H1 (cell line): ENCODE results near the gene GON4L. TPM values are rescaled to one million over a fixed set of nuclear protein-coding genes. Genes with fewer than 3 reads are reported as not detected.

ENCODE experiments used
- CTCF ChIA-PET: fragments of 300-600 bp; sonication (Branson Sonifier 250); formaldehyde crosslinking; loops from one replicate; lab custom pipeline; 2021; ENCODE audit not compliant: partially characterized antibody; lab: Charles Lee
- POLR2A ChIA-PET: fragments of 300-600 bp; sonication (Branson Sonifier 250); formaldehyde crosslinking; loops from one replicate; lab custom pipeline; 2021; ENCODE audit warnings: inconsistent platforms; ENCODE audit not compliant: partially characterized antibody; lab: Charles Lee
- DNase-seq, 2 experiments: peaks; one replicate each; pipeline versions ENCODE4 v3.0.0 to v3.0.0-alpha.2; 2010 to 2022; ENCODE audit warnings: low spot score in 2 of 2, low read depth in 1 of 2, mixed read lengths in 1 of 2
- FAIRE-seq: peaks from 2 replicates; lab custom pipeline; 2011; peaks lifted over from hg19 to GRCh38; lab: Jason Lieb, UNC
- H2AFZ ChIP-seq: 2 replicates; pipeline ENCODE4 v1.8.1; 2012; ENCODE audit warnings: low read length, inconsistent platforms
- H2AK5ac ChIP-seq: 2 replicates; pipeline ENCODE4 v1.6.1; 2013; ENCODE audit warnings: low read depth, low read length
- H2BK120ac ChIP-seq: replicated peaks from 2 replicates; pipeline ENCODE3; 2013; ENCODE audit warnings: low read depth, low read length, inconsistent platforms
- H2BK12ac ChIP-seq: 2 replicates; pipeline ENCODE4 v1.6.1; 2013; ENCODE audit warnings: low read depth, low read length
- H2BK15ac ChIP-seq: 2 replicates; pipeline ENCODE4 v1.6.1; 2013; ENCODE audit warnings: low read length
- H2BK20ac ChIP-seq: 2 replicates; pipeline ENCODE4 v1.6.1; 2013; ENCODE audit warnings: low read length
- H2BK5ac ChIP-seq: 2 replicates; pipeline ENCODE4 v1.6.1; 2013; ENCODE audit warnings: low read depth, low read length
- H3K14ac ChIP-seq: 2 replicates; pipeline ENCODE4 v1.6.1; 2013; ENCODE audit warnings: inconsistent platforms; ENCODE audit not compliant: insufficient read length
- H3K18ac ChIP-seq: 2 replicates; pipeline ENCODE4 v1.6.1; 2013; ENCODE audit warnings: low read length; ENCODE audit errors: extremely low read depth
- H3K23ac ChIP-seq: 2 replicates; pipeline ENCODE4 v1.6.1; 2013; ENCODE audit warnings: inconsistent platforms; ENCODE audit not compliant: insufficient read length
- H3K23me2 ChIP-seq: 2 replicates; pipeline ENCODE4 v1.6.1; 2013; ENCODE audit warnings: low read depth, low read length
- H3K27ac ChIP-seq: 2 replicates; pipeline ENCODE4 v1.6.1; 2011; ENCODE audit warnings: low read depth, low read length, inconsistent platforms
- H3K27me3 ChIP-seq, 4 experiments: replicated peaks in 1 of 4; 1 replicate in 1 of 4; 2 replicates in 3 of 4; pipeline versions ENCODE4 v1.6.1 to v1.8.1; 2011 to 2013; ENCODE audit warnings: low read length in 3 of 4, mild to moderate bottlenecking in 3 of 4, inconsistent platforms in 2 of 4, mixed read lengths in 2 of 4, moderate library complexity in 1 of 4; ENCODE audit not compliant: control insufficient read depth in 3 of 4, insufficient read depth in 3 of 4; ENCODE audit errors: extremely low read depth in 1 of 4
- H3K36me3 ChIP-seq, 4 experiments: 2 replicates each; pipeline versions ENCODE4 v1.6.1 to v1.8.1; 2011 to 2013; ENCODE audit warnings: mild to moderate bottlenecking in 4 of 4, low read length in 3 of 4, moderate library complexity in 2 of 4, control low read depth in 1 of 4, inconsistent platforms in 1 of 4; ENCODE audit not compliant: insufficient read depth in 4 of 4, control insufficient read depth in 2 of 4
- H3K4ac ChIP-seq: replicated peaks from 2 replicates; pipeline ENCODE3; 2013; ENCODE audit warnings: low read length, low read depth, mixed read lengths, inconsistent platforms; ENCODE audit not compliant: insufficient read length
- H3K4me1 ChIP-seq, 4 experiments: replicated peaks in 1 of 4; 1 replicate in 1 of 4; 2 replicates in 3 of 4; pipeline versions ENCODE4 v1.6.1 to v1.8.1; 2011 to 2013; ENCODE audit warnings: low read length in 3 of 4, inconsistent platforms in 2 of 4, mixed read lengths in 1 of 4; ENCODE audit not compliant: insufficient read depth in 4 of 4, control insufficient read depth in 3 of 4
- H3K4me2 ChIP-seq, 2 experiments: 2 replicates each; pipeline versions ENCODE4 v1.6.1 to v1.8.1; 2011 to 2013; ENCODE audit warnings: low read depth in 2 of 2, low read length in 2 of 2, control low read depth in 1 of 2, inconsistent platforms in 1 of 2, mild to moderate bottlenecking in 1 of 2; ENCODE audit not compliant: insufficient read depth in 1 of 2
- H3K4me3 ChIP-seq, 4 experiments: fragments of 200-600, 300-600 bp in 1 of 4; sonication (generic), shearing (Covaris generic), sonication (Bioruptor Twin) in 1 of 4; 2 replicates each; pipeline versions ENCODE4 v1.5.1 to v1.8.1; 2011 to 2016; ENCODE audit warnings: low read length in 4 of 4, low read depth in 3 of 4, control low read depth in 2 of 4, inconsistent platforms in 2 of 4, mild to moderate bottlenecking in 2 of 4, mixed read lengths in 1 of 4, moderate library complexity in 1 of 4; ENCODE audit not compliant: insufficient read depth in 2 of 4; ENCODE audit errors: extremely low read depth in 1 of 4
- H3K56ac ChIP-seq: replicated peaks from 2 replicates; pipeline ENCODE3; 2013; ENCODE audit warnings: low read depth, mild to moderate bottlenecking, mixed read lengths, low read length, inconsistent platforms; ENCODE audit not compliant: insufficient read length
- H3K79me1 ChIP-seq: 2 replicates; pipeline ENCODE4 v1.6.1; 2013; ENCODE audit warnings: low read depth, low read length, control low read depth
- H3K79me2 ChIP-seq, 2 experiments: 2 replicates each; pipeline versions ENCODE4 v1.6.1 to v1.8.1; 2012 to 2013; ENCODE audit warnings: low read length in 2 of 2, mild to moderate bottlenecking in 2 of 2, inconsistent platforms in 1 of 2; ENCODE audit not compliant: insufficient read depth in 2 of 2, control insufficient read depth in 1 of 2
- H3K9ac ChIP-seq, 4 experiments: replicated peaks in 1 of 4; 1 replicate in 1 of 4; 2 replicates in 3 of 4; pipeline versions ENCODE4 v1.6.1 to v1.8.1; 2011 to 2013; ENCODE audit warnings: low read depth in 3 of 4, low read length in 3 of 4, control low read depth in 2 of 4, mild to moderate bottlenecking in 2 of 4, moderate library complexity in 2 of 4, inconsistent platforms in 1 of 4; ENCODE audit errors: extremely low read depth in 1 of 4
- H3K9me3 ChIP-seq, 2 experiments: 2 replicates each; pipeline versions ENCODE4 v1.6.1 to v1.8.1; 2012 to 2013; ENCODE audit warnings: mild to moderate bottlenecking in 2 of 2, moderate library complexity in 2 of 2, control low read depth in 1 of 2, inconsistent platforms in 1 of 2, low read depth in 1 of 2, low read length in 1 of 2, mixed read lengths in 1 of 2; ENCODE audit not compliant: insufficient read depth in 2 of 2
- H4K20me1 ChIP-seq, 2 experiments: replicated peaks in 1 of 2; 2 replicates each; pipeline versions ENCODE3 to v1.8.1; 2011 to 2013; ENCODE audit warnings: inconsistent platforms in 2 of 2, low read length in 2 of 2, mild to moderate bottlenecking in 1 of 2; ENCODE audit not compliant: insufficient read depth in 2 of 2, control insufficient read depth in 1 of 2
- H4K5ac ChIP-seq: 2 replicates; pipeline ENCODE4 v1.6.1; 2013; ENCODE audit warnings: low read length, low read depth, mixed read lengths, inconsistent platforms; ENCODE audit not compliant: insufficient read length
- H4K8ac ChIP-seq: 2 replicates; pipeline ENCODE4 v1.8.0; 2013; ENCODE audit warnings: mild to moderate bottlenecking, moderate library complexity, low read length, inconsistent platforms; ENCODE audit not compliant: insufficient read depth; ENCODE audit errors: extremely low read depth
- H4K91ac ChIP-seq: replicated peaks from 2 replicates; pipeline ENCODE3; 2013; ENCODE audit warnings: low read length, mixed read lengths, inconsistent platforms; ENCODE audit not compliant: insufficient read length
- CTBP2 ChIP-seq: IDR thresholded peaks from 2 replicates; pipeline ENCODE4 v1.7.0; 2011; ENCODE audit warnings: borderline replicate concordance, mild to moderate bottlenecking, moderate library complexity, mixed read lengths, low read length; ENCODE audit not compliant: insufficient read depth, insufficient read length
- POLR2A ChIP-seq, 2 experiments: IDR thresholded peaks; 1 replicate in 1 of 2; 2 replicates in 1 of 2; pipeline ENCODE4 v1.6.1; 2011; ENCODE audit warnings: low read depth in 2 of 2, low read length in 2 of 2, mild to moderate bottlenecking in 2 of 2; ENCODE audit errors: control extremely low read depth in 1 of 2
- SAP30 ChIP-seq: fragments of 300-600 bp; sonication (generic); IDR thresholded peaks from 2 replicates; pipeline ENCODE4 v1.7.1; 2012; ENCODE audit warnings: low read length, moderate library complexity, mild to moderate bottlenecking, inconsistent platforms; ENCODE audit not compliant: insufficient read depth, insufficient replicate concordance
- SIN3A ChIP-seq, 2 experiments: IDR thresholded peaks in 1 of 2; conservative IDR thresholded peaks in 1 of 2; 2 replicates each; pipeline ENCODE4 v1.6.1; 2011 to 2012; ENCODE audit warnings: low read length in 2 of 2, improper control_type of control experiment in 1 of 2, low read depth in 1 of 2, mild to moderate bottlenecking in 1 of 2
- SRF ChIP-seq: IDR thresholded peaks from 2 replicates; pipeline ENCODE4 v1.6.1; 2011; ENCODE audit warnings: mild to moderate bottlenecking, low read depth, low read length, moderate library complexity
- TBP ChIP-seq: IDR thresholded peaks from 2 replicates; pipeline ENCODE4 v1.6.1; 2011; ENCODE audit warnings: low read depth, low read length, improper control_type of control experiment
- WGBS, 2 experiments: shearing (Covaris generic) in 1 of 2; methylation state at CpG; one replicate each; pipeline versions ENCODE4 v1.1.6 to v1.1.7; 2013 to 2015; ENCODE audit warnings: low lambda C conversion rate in 2 of 2, mixed read lengths in 2 of 2, inconsistent platforms in 1 of 2, low coverage in 1 of 2, missing lambda C conversion rate in 1 of 2; ENCODE audit not compliant: insufficient replicate concordance in 2 of 2, insufficient coverage in 1 of 2, insufficient read length in 1 of 2; ENCODE audit errors: extremely low coverage in 1 of 2, missing lambda C conversion rate in 1 of 2; 5-methylcytosine and 5-hydroxymethylcytosine counted together
- long read RNA-seq, 2 experiments: library from RNA in 1 of 2; library from capped mRNA in 1 of 2; stranded (forward); transcript quantifications; one replicate each; pipeline ENCODE4 v2.0.0, GENCODE V29; 2021; ENCODE audit warnings: inconsistent platforms in 1 of 2
- polyA minus RNA-seq, 3 experiments: library from RNA; depleted of rRNA, polyadenylated mRNA; stranded (reverse); fragments of >200 nt; gene quantifications; 1 replicate in 2 of 3; 2 replicates in 1 of 3; pipeline ENCODE4 v1.2.3, GENCODE V29; 2011
- polyA plus RNA-seq, 7 experiments: library from polyadenylated mRNA; depleted of rRNA in 3 of 7; stranded (reverse) in 5 of 7; unstranded in 2 of 7; fragments of >200 nt in 5 of 7; fragments of 200-250 nt in 2 of 7; gene quantifications; 1 replicate in 5 of 7; 2 replicates in 1 of 7; 4 replicates in 1 of 7; pipeline versions ENCODE4 v1.2.1 to v1.2.3, GENCODE V29; 2011 to 2013; ENCODE audit warnings: missing spikeins in 2 of 7, mixed read lengths in 2 of 7
- total RNA-seq: library from RNA; stranded (reverse); fragmentation: NEBNext Ultra II Directional; extraction: Animal tissue kit (Norgen Biotek cat#: 25700); gene quantifications from 2 replicates; pipeline ENCODE4 v1.2.1, GENCODE V29; 2021

The GON4L gene
- total RNA-seq, result 52.1 and 52.9 TPM in 2 replicates
- 25.7 and 26.2 TPM in 2 replicates for polyA plus RNA-seq (2011; rRNA removed)
- polyA plus RNA-seq (2011; cell fraction: cytosol; rRNA removed), result 21.2 TPM
- polyA plus RNA-seq (2011; cell fraction: nucleus; rRNA removed), result 59.4 TPM
- polyA plus RNA-seq (2012, experiment 1 of 2), result 25.6 to 31.1 TPM (median 29.2 TPM) in 4 replicates
- polyA plus RNA-seq (2012, experiment 2 of 2), result 4.6 TPM
- 24.3 TPM for polyA plus RNA-seq (2013, experiment 1 of 2)
- polyA plus RNA-seq (2013, experiment 2 of 2), result 25.1 TPM
- polyA minus RNA-seq (2011; rRNA and poly(A)+ RNA removed), result 62.3 and 90.8 TPM in 2 replicates
- polyA minus RNA-seq (2011; cell fraction: cytosol; rRNA and poly(A)+ RNA removed), result 23.6 TPM
- polyA minus RNA-seq (2011; cell fraction: nucleus; rRNA and poly(A)+ RNA removed), result 47.9 TPM
- long read RNA-seq, experiment 1, partial matches to known transcripts, result 6 of 8 reads
- long read RNA-seq, experiment 1, other reads (novel, unspliced or antisense), result 2 of 8 reads
- long read RNA-seq, experiment 2, partial matches to known transcripts, result 8 of 13 reads
- long read RNA-seq, experiment 2, other reads (novel, unspliced or antisense), result 5 of 13 reads

- H2AK5ac ChIP-seq, result no peak within 1 kb of the TSS
- H3K18ac ChIP-seq, result peak within 1 kb of the TSS; percentile 98
- no peak within 1 kb of the TSS for H2BK15ac ChIP-seq
- no peaks in the 10 kb centered on the region for H3K27me3 ChIP-seq
- H3K79me1 ChIP-seq, result peaks cover 3% of the 10 kb centered on the region; the same call in 1 of the 2 replicates
- no peak within 1 kb of the TSS for H3K14ac ChIP-seq
- H3K23ac ChIP-seq, result no peak within 1 kb of the TSS
- H3K23me2 ChIP-seq, result peaks cover 8% of the 10 kb centered on the region
- POLR2A ChIA-PET, result interaction anchor here (0.6 to 2.1 kb wide), 7 partner anchors 9 to 495 kb away, joined by 3 to 5 read pairs (median 3); partner anchors contain the start of gene KHDC4
- H3K4me3 ChIP-seq, result peak within 1 kb of the TSS; percentile 76 to 97 (median 92)
- peaks cover 0 to 4% of the 10 kb centered on the region in 2 experiments for H4K20me1 ChIP-seq
- H2AFZ ChIP-seq, result peak within 1 kb of the TSS; percentile 45; the same call in 1 of the 2 replicates
- peaks cover 8 to 26% (median 17%) of the 10 kb centered on the region in 4 experiments for H3K36me3 ChIP-seq
- peak within 1 kb of the TSS; percentile 96 for H3K4ac ChIP-seq
- peak within 1 kb of the TSS; percentile 85 for H4K91ac ChIP-seq
- H2BK20ac ChIP-seq, result peak within 1 kb of the TSS; percentile 91
- CTCF ChIA-PET, result interaction anchor here (0.7 to 0.9 kb wide), 4 partner anchors 25 to 239 kb away, joined by 3 read pairs; no protein-coding TSS in a partner anchor
- peak; percentile 54 to 88 for DNase-seq
- H4K5ac ChIP-seq, result peak within 1 kb of the TSS; percentile 65
- no peaks in the 10 kb centered on the region for H3K9me3 ChIP-seq
- 29% methylated on average over 46 of the region's 46 CpGs; no CpG with 5 or more reads in 1 of the 2 experiments for WGBS, 2 experiments
- peaks cover 0 to 38% of the 10 kb centered on the region in 2 experiments; a peak in 2 of 4 replicates for H3K79me2 ChIP-seq
- peaks cover 0 to 6% (median 2%) of the 10 kb centered on the region in 4 experiments; a peak in 4 of 7 replicates for H3K4me1 ChIP-seq
- peak within 1 kb of the TSS; percentile 50 for H3K56ac ChIP-seq
- H3K4me2 ChIP-seq, result peak within 1 kb of the TSS; percentile 54 to 69
- H2BK12ac ChIP-seq, result no peak within 1 kb of the TSS; the same call in 1 of the 2 replicates
- peak within 1 kb of the TSS; percentile 36 to 97 (median 86) for H3K9ac ChIP-seq
- H2BK120ac ChIP-seq, result no peak within 1 kb of the TSS
- FAIRE-seq, result peak; percentile 78
- peak within 1 kb of the TSS; percentile 94; the same call in 1 of the 2 replicates for H4K8ac ChIP-seq
- H2BK5ac ChIP-seq, result peak within 1 kb of the TSS; percentile 93
- peak within 1 kb of the TSS; percentile 79 for H3K27ac ChIP-seq
- peak; percentile 46; the same call in 1 of the 2 replicates for TF ChIP-seq SRF
- peak; percentile 82 for TF ChIP-seq SAP30
- no peak for TF ChIP-seq CTBP2
- TF ChIP-seq SIN3A (conservative IDR thresholded peaks at IDR 0.05 in 1 of 2, IDR thresholded peaks at IDR 0.05 in 1 of 2; ENCODE audit: low read depth in 1 of 2, low read length in 2 of 2), result peak in 1 of 2 experiments; percentile 44; a peak in 1 of 4 replicates
- TF ChIP-seq TBP, result peak; percentile 37; the same call in 1 of the 2 replicates
- TF ChIP-seq POLR2A (IDR thresholded peaks at IDR 0.05; ENCODE audit: control extremely low read depth in 1 of 2, low read depth in 2 of 2, low read length in 2 of 2), result peak; percentile 19 to 81
Measured at GRCh38 chr1:155856975-155857930, at the start of gene GON4L. Gene GON4L (minus strand): TSS chr1:155857214. CDS start chr1:155853780, 3,434 bp downstream.
